ENCODE results near the gene RNF43.
"Not testable (repeated sequence)": the region's sequence is repeated elsewhere in the genome, so short reads cannot be mapped to it uniquely, and the experiment has no call there.

Gene RNF43

GRCh38 chr17:58403311-58403710, 14.0 kb downstream of the RNF43 start:
- no peak for DNase-seq

GRCh38 chr17:58402679-58403078, 14.7 kb downstream of the RNF43 start:
- no peak for DNase-seq

DNA sequence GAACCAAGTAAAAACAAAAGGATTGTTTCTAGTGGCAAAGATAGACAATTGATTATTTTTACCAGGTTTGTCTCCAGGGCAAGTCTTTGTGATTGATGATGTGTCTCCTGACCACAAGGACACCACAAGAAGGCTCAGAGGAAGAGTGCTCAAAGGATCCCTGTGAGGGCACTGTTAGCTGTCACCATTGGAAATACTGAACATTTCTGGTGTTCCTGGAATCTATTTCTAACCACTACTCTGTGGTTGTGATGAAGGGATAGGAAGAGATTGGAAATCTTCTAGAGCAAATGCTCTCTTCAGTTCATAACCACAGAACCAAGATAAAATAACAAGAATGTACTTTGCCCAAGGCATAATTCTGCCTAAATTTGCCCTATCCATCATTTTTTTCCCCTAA, 15.3 kb downstream of the RNF43 start:
- DNase-seq: no peak

DNA sequence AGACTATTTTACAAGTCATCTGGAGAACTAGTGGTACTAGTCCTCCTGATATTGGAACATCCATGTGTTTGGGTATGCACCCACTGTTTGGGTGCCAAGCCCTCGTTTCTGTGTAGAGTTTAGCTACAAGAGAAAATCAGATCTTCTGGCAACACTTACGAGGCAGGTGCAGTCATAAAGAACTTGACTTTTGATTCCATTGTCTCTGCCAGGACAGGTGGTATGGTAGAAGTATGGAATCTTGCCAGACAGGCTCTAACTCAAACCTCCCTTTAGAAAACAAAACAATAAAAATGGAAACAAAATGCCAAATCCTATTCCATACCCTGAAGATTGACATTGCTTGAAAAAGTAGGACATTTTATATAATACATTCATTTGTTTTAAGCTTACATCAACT, 16.0 kb downstream of the RNF43 start:
- no peak for DNase-seq

- no peak for DNase-seq
Observed at GRCh38 chr17:58400826-58401225, 16.5 kb downstream of the RNF43 start.

GRCh38 chr17:58399974-58400373, 17.4 kb downstream of the RNF43 start:
- no peak for DNase-seq

GRCh38 chr17:58398574-58399266, 18.6 kb downstream of the RNF43 start:
- no peak for DNase-seq

DNA sequence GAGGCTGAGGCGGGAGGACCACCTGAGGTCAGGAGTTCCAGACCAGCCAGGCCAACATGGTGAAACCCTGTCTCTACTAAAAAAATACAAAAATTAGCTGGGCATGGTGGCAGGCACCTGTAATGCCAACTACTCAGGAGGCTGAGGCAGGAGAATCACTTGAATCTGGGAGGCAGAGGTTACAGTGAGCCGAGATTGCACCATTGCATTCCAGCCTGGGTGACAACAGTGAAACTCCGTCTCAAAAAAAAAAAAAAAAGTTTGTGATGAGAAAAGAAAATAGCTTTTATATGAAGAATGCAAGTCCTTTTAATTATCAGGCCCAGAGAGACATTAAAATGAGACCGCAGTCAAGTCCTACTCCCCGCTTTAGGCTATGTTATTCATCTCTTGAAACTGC, 19.9 kb downstream of the RNF43 start:
- DNase-seq: not testable (repeated sequence)

- DNase-seq: no peak
Observed at GRCh38 chr17:58396173-58396572, 21.2 kb downstream of the RNF43 start.

DNA sequence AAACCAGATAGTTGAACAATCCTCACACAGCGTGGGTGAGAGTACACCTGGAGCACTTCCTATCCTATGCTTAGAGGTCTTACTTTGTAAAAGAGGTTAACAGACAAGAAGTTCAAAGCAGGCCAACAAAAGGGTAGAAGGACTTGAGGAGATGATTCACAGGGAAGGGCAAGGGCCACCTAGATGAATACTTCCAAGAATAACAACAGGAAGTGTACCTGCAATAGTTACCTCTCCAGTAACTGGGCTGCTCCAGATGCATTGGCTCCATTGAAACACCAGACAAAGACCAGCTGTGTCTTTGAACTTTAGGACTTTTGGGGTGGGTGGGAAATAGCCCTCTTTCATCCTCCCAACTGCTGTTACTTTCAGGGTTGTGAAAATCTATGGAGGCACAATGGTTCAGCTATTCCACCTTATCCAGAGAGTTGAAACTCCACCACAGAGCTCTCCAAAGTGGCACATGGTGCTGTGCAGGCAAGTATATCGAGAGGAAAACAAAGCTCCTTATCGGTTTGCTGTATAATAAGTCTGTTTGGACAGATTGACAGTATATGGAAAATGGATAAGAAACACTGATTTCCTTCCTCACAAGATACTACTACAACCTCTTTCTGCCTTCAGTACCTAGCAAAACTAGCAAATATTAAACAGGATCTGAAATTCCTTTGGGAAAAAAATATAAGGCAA, 22.7 kb downstream of the RNF43 start:
- no peak for DNase-seq

- no peak for DNase-seq
Observed at GRCh38 chr17:58391302-58391984, 25.9 kb downstream of the RNF43 start.

DNA sequence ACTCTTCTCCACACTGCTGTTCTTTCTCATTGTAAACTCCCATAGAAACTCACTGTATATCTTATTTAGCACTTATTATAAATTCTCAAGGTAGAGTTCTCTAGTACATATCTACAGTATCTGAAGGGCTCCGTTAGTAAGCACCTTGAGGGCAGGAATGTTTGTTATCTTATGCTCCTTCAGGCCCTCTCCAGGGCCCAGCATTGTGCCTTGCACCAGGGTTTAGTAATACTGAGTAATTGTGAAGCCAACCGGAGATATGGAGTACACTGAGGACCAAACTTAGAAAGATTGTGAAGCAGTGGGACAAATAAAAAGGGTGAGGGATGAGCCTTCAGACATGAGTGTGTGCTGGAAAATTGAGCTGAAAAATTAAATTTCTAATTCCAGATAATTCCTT, 26.4 kb downstream of the RNF43 start:
- no peak for DNase-seq

DNA sequence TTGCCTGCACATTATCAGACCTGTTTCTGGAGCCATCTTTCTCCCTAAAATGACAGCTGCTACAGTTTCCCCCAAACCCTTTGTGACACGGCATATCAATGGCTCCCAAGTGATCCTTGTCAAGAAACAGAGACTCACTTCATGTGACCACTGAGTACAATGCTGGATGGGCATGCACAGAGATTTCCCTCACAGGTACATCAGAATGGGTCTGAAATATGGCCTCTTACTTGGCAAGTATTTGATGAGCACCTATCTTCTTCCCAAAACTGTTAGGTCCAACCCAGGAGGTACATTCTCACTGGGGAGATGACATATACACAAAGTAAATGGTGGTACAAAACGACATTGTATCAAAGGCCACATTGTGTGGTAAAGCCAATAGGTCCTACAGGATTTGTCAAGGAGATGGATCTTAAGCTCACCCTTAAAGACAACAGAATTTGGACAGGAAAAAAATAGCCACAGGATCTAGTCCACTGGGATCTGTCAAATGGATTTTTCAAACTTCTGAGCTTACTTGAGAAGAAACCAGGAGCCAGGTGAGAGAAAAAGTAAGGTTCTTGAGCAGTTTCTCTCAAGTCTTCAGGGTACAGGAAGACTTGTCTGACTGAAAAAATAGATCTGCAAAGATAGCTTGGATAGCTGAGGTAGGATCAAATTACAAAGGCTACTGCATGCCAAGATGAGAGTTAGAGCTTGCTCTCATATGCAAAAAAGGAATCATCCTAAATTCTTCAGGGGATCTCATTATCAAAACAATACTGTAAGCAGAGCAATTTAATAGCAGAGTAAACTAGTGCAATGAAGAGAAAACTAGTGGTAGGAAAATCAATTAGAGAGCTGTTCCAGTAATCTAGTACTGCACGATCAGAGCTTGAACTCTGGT, 28.8 kb downstream of the RNF43 start:
- no peak for DNase-seq

GRCh38 chr17:58387834-58388233, 29.5 kb downstream of the RNF43 start:
- no peak for DNase-seq

DNA sequence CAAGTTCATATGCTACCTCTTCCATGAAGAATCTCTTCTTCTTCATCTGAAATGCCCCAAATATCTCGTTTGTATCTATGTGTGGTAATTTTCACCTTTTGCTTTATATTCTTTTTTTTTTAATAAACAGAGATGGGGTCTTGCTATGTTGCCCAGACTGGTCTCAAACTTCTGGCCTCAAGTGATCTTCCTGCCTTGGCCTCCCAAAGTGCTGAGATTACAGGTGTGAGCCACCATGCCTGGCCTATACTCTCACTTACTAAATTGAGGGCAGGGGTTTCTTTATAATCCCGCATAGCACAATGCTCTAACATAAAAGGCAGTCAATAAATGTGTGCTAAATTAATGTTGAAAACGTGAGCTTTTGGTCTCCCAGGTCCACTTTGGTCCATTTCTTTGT, 30.6 kb downstream of the RNF43 start:
- DNase-seq: no peak

DNA sequence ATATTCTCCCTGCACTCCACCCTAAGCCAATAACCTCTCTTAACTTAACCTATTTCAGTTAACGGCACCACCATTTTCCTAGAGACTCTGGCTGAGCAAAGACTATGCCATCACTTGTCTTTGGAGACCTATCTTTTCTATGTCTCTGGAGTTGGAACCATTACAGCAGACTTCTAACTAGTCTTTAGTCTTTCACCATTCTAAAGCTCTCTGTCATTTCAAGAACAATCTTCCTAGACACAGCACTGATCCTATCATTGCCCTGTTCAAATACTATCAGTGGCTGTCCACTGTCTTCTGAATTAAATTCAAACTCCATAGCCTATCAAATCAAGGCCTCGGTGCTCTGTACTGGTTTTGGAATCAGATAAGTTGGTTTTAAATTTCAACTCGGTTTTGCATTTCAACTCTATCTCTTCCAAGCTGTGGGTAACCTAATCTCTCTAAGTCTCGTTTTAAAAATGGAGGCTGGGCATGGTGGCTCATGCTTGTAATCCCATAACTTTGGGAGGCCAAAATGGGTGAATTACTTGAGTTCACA, 31.9 kb downstream of the RNF43 start:
- no peak for DNase-seq

GRCh38 chr17:58384897-58385296, 32.4 kb downstream of the RNF43 start:
- DNase-seq: no peak

GRCh38 chr17:58383892-58384462, 33.4 kb downstream of the RNF43 start:
- DNase-seq: no peak

GRCh38 chr17:58382872-58383242, 34.5 kb downstream of the RNF43 start:
- DNase-seq: no peak

DNA sequence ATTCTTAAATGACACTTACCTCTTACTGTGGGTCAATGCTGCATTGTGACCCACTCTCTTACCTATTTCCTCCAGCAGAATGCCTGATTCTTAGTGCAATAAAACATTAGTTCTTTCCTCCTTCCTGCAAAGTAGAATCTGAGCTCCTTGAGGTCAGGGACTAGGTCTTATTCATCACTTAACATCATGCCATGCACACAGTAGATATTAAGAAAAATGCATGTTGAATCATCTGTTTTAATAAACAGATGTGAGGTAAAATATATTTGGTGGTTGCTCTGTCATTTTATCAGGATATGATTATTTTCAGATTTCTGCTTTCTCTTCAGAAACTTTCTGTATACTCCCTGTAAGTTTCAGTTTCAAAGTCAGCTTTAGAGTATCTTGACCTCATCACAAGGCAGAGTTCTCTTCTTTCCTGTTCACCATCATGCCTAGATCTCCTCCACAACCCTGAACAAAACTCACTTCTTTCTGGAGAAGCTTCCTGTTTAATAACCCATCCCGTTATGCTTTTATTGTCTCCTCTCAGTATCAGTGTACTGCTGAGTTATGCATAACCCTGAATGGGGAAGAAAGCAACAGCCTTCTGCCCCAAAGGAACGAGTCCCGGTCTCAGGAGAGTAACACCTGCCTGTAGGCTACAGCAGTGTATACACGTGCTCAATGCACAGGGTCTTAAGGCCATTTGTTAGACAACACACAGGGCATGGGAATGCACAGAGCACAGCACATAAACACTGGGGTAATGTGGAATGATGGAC, 35.0 kb downstream of the RNF43 start:
- DNase-seq: no peak

GRCh38 chr17:58381124-58382035, 36.0 kb downstream of the RNF43 start:
- no peak for DNase-seq

Measured in GF-D8 (cell line).